ENCODE data around the gene THSD7B.

Gene THSD7B

DNA sequence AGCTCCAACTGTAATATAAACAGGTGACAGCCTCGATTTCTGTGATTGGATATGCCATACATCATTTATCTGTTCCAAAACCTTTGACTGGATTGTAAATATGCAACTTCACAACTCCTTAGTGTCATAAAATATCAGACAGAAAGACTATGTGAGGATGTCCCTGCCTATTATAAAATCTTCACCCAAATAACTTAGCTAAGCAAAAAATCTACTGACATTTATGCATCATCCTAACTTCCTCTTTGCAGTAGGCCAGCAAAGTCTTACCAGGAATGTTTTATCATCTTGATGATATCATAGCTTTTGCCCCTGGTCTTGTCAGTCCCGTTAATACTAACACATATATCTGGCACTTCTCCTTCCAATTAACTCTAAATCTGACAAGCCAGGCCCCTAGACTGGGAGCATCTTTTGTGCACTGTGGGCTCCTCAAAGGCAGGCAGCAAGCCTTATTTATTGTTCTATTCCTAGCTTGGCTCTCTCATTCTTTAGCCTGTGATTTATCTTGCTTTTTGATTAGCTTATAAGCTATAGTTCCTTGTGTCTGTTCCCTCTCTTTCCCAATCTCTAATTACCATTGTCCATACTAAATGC lies 842.5 kb downstream of the THSD7B start:
- Histone ChIP-seq H3K14ac (ENCODE audit: low read length in 2 of 2) (no peak overlapping the region), H2BK120ac (ENCODE audit: low read depth, low read length) (no peak overlapping the region), H2AFZ (ENCODE audit: low read depth, low read length) (no peak overlapping the region), H3K36me3 (ENCODE audit: control insufficient read depth in 1 of 2, insufficient read depth in 2 of 2, low read depth in 1 of 2, low read length in 2 of 2) (no peaks in the 10 kb centered on the region), H4K91ac (ENCODE audit: low read length) (no peak overlapping the region), H3K79me1 (replicated peaks; ENCODE audit: low read length, poor library complexity, severe bottlenecking) (no peaks in the 10 kb centered on the region), H2BK15ac (ENCODE audit: low read depth, poor library complexity, severe bottlenecking) (no peak overlapping the region), H4K8ac (ENCODE audit: low read length) (no peak overlapping the region), H2BK12ac (ENCODE audit: low read length in 2 of 2) (no peak overlapping the region), H2BK5ac (ENCODE audit: low read depth, low read length, poor library complexity, severe bottlenecking) (no peak overlapping the region), H3K4me2 (ENCODE audit: low read length, poor library complexity, severe bottlenecking) (no peak overlapping the region), H3K27me3 (ENCODE audit: control insufficient read depth in 1 of 2, insufficient read depth in 1 of 2, low read length in 2 of 2) (no peaks in the 10 kb centered on the region), H3K9me3 (ENCODE audit: control insufficient read depth, low read length) (peaks cover 3% of the 10 kb centered on the region), H3K9ac (ENCODE audit: low read length) (no peak overlapping the region), H3K4me1 (ENCODE audit: control insufficient read depth, insufficient read depth, low read depth, low read length) (no peaks in the 10 kb centered on the region), H3K18ac (ENCODE audit: low read depth in 1 of 2, low read length in 2 of 2) (no peak overlapping the region), H2AK5ac (ENCODE audit: low read length, severe bottlenecking) (no peak overlapping the region), H3K27ac (ENCODE audit: low read length, poor library complexity, severe bottlenecking) (no peak overlapping the region), H3K4me3 (ENCODE audit: insufficient read depth in 1 of 2, low read depth in 1 of 2, low read length in 2 of 2) (no peak overlapping the region), H3K4ac (ENCODE audit: low read depth in 1 of 2, low read length in 2 of 2) (no peak overlapping the region), H3K23ac (ENCODE audit: low read length in 2 of 2) (no peak overlapping the region)
- DNase-seq, result no peak
- WGBS, result 43% methylated on average over 2 of the region's 2 CpGs

DNA sequence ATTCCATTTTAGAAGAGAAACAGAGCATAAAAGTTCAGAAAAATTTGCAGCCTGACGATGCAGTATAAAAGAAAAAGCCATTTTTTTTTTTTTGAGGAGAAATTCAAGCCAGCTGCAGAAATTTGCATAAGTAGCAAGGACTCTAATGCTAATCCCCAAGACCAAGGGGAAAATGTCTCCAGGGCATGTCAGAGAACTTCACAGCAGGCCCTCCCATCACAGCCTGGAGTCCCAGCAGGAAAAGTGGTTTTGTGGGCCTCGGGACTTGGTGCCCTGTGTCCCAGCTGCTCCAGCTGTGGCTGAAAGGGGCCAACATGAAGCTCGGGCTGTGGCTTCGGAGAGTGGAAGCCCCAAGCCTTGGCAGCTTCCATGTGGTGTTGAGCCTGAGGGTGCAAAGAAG lies 873.6 kb downstream of the THSD7B start:
- Histone ChIP-seq H2BK5ac (ENCODE audit: low read depth, low read length, poor library complexity, severe bottlenecking) (no peak overlapping the region), H3K4me2 (ENCODE audit: low read length, poor library complexity, severe bottlenecking) (no peak overlapping the region), H3K18ac (ENCODE audit: low read depth in 1 of 2, low read length in 2 of 2) (no peak overlapping the region), H3K4me3 (ENCODE audit: insufficient read depth in 1 of 2, low read depth in 1 of 2, low read length in 2 of 2) (no peak overlapping the region), H3K9ac (ENCODE audit: low read length) (no peak overlapping the region), H2AK5ac (ENCODE audit: low read length, severe bottlenecking) (no peak overlapping the region), H3K4ac (ENCODE audit: low read depth in 1 of 2, low read length in 2 of 2) (no peak overlapping the region), H3K4me1 (ENCODE audit: control insufficient read depth, insufficient read depth, low read depth, low read length) (no peaks in the 10 kb centered on the region), H3K79me1 (replicated peaks; ENCODE audit: low read length, poor library complexity, severe bottlenecking) (no peaks in the 10 kb centered on the region), H4K91ac (ENCODE audit: low read length) (no peak overlapping the region), H3K14ac (ENCODE audit: low read length in 2 of 2) (no peak overlapping the region), H3K23ac (ENCODE audit: low read length in 2 of 2) (no peak overlapping the region), H3K36me3 (ENCODE audit: control insufficient read depth in 1 of 2, insufficient read depth in 2 of 2, low read depth in 1 of 2, low read length in 2 of 2) (no peaks in the 10 kb centered on the region), H2BK120ac (ENCODE audit: low read depth, low read length) (no peak overlapping the region), H2AFZ (ENCODE audit: low read depth, low read length) (no peak overlapping the region), H2BK12ac (ENCODE audit: low read length in 2 of 2) (no peak overlapping the region), H3K27ac (ENCODE audit: low read length, poor library complexity, severe bottlenecking) (no peak overlapping the region), H3K27me3 (ENCODE audit: control insufficient read depth in 1 of 2, insufficient read depth in 1 of 2, low read length in 2 of 2) (no peaks in the 10 kb centered on the region), H4K8ac (ENCODE audit: low read length) (no peak overlapping the region), H3K9me3 (ENCODE audit: control insufficient read depth, low read length) (no peaks in the 10 kb centered on the region), H2BK15ac (ENCODE audit: low read depth, poor library complexity, severe bottlenecking) (no peak overlapping the region)
- no peak for DNase-seq
- 74% methylated on average over 4 of the region's 4 CpGs for WGBS

GRCh38 chr2:137644731-137645130 lies 879.4 kb downstream of the THSD7B start:
- H3K4me1 ChIP-seq (ENCODE audit: control insufficient read depth, insufficient read depth, low read depth, low read length), result no peaks in the 10 kb centered on the region
- no peak overlapping the region for H3K4ac ChIP-seq (ENCODE audit: low read depth in 1 of 2, low read length in 2 of 2)
- WGBS, result 93% methylated on average over 2 of the region's 2 CpGs
- DNase-seq, result no peak
- no peaks in the 10 kb centered on the region for H3K36me3 ChIP-seq (ENCODE audit: control insufficient read depth in 1 of 2, insufficient read depth in 2 of 2, low read depth in 1 of 2, low read length in 2 of 2)
- H3K27ac ChIP-seq (ENCODE audit: low read length, poor library complexity, severe bottlenecking), result no peak overlapping the region
- H4K8ac ChIP-seq (ENCODE audit: low read length), result no peak overlapping the region
- H2BK15ac ChIP-seq (ENCODE audit: low read depth, poor library complexity, severe bottlenecking), result no peak overlapping the region
- no peaks in the 10 kb centered on the region for H3K79me1 ChIP-seq (replicated peaks; ENCODE audit: low read length, poor library complexity, severe bottlenecking)
- no peak overlapping the region for H3K23ac ChIP-seq (ENCODE audit: low read length in 2 of 2)
- no peak overlapping the region for H3K4me2 ChIP-seq (ENCODE audit: low read length, poor library complexity, severe bottlenecking)
- H3K4me3 ChIP-seq (ENCODE audit: insufficient read depth in 1 of 2, low read depth in 1 of 2, low read length in 2 of 2), result no peak overlapping the region
- H3K18ac ChIP-seq (ENCODE audit: low read depth in 1 of 2, low read length in 2 of 2), result no peak overlapping the region
- no peak overlapping the region for H2BK5ac ChIP-seq (ENCODE audit: low read depth, low read length, poor library complexity, severe bottlenecking)
- H3K9ac ChIP-seq (ENCODE audit: low read length), result no peak overlapping the region
- H2AFZ ChIP-seq (ENCODE audit: low read depth, low read length), result no peak overlapping the region
- no peak overlapping the region for H2BK12ac ChIP-seq (ENCODE audit: low read length in 2 of 2)
- no peaks in the 10 kb centered on the region for H3K9me3 ChIP-seq (ENCODE audit: control insufficient read depth, low read length)
- no peak overlapping the region for H4K91ac ChIP-seq (ENCODE audit: low read length)
- H2AK5ac ChIP-seq (ENCODE audit: low read length, severe bottlenecking), result no peak overlapping the region
- no peaks in the 10 kb centered on the region for H3K27me3 ChIP-seq (ENCODE audit: control insufficient read depth in 1 of 2, insufficient read depth in 1 of 2, low read length in 2 of 2)
- H3K14ac ChIP-seq (ENCODE audit: low read length in 2 of 2), result no peak overlapping the region
- H2BK120ac ChIP-seq (ENCODE audit: low read depth, low read length), result no peak overlapping the region

- no peak for DNase-seq
Measured at GRCh38 chr2:137654046-137654445, 888.7 kb downstream of the THSD7B start.

More at GRCh38 chr2:137654046-137654445, 888.7 kb downstream of the THSD7B start:
- H3K23ac ChIP-seq (ENCODE audit: low read length in 2 of 2), result no peak overlapping the region
- H3K36me3 ChIP-seq (ENCODE audit: control insufficient read depth in 1 of 2, insufficient read depth in 2 of 2, low read depth in 1 of 2, low read length in 2 of 2), result no peaks in the 10 kb centered on the region
- H2AK5ac ChIP-seq (ENCODE audit: low read length, severe bottlenecking), result no peak overlapping the region
- H3K4me2 ChIP-seq (ENCODE audit: low read length, poor library complexity, severe bottlenecking), result no peak overlapping the region
- no peak overlapping the region for H2BK5ac ChIP-seq (ENCODE audit: low read depth, low read length, poor library complexity, severe bottlenecking)
- no peaks in the 10 kb centered on the region for H3K79me1 ChIP-seq (replicated peaks; ENCODE audit: low read length, poor library complexity, severe bottlenecking)
- no peak overlapping the region for H2AFZ ChIP-seq (ENCODE audit: low read depth, low read length)
- no peak overlapping the region for H2BK12ac ChIP-seq (ENCODE audit: low read length in 2 of 2)
- H4K91ac ChIP-seq (ENCODE audit: low read length), result no peak overlapping the region
- H3K4me3 ChIP-seq (ENCODE audit: insufficient read depth in 1 of 2, low read depth in 1 of 2, low read length in 2 of 2), result no peak overlapping the region
- no peak overlapping the region for H3K14ac ChIP-seq (ENCODE audit: low read length in 2 of 2)
- no peaks in the 10 kb centered on the region for H3K9me3 ChIP-seq (ENCODE audit: control insufficient read depth, low read length)
- H3K9ac ChIP-seq (ENCODE audit: low read length), result no peak overlapping the region
- no peak overlapping the region for H2BK120ac ChIP-seq (ENCODE audit: low read depth, low read length)
- no peaks in the 10 kb centered on the region for H3K4me1 ChIP-seq (ENCODE audit: control insufficient read depth, insufficient read depth, low read depth, low read length)
- no peak overlapping the region for H3K18ac ChIP-seq (ENCODE audit: low read depth in 1 of 2, low read length in 2 of 2)
- H4K8ac ChIP-seq (ENCODE audit: low read length), result no peak overlapping the region
- no peak overlapping the region for H2BK15ac ChIP-seq (ENCODE audit: low read depth, poor library complexity, severe bottlenecking)
- no peak overlapping the region for H3K27ac ChIP-seq (ENCODE audit: low read length, poor library complexity, severe bottlenecking)
- H3K27me3 ChIP-seq (ENCODE audit: control insufficient read depth in 1 of 2, insufficient read depth in 1 of 2, low read length in 2 of 2), result no peaks in the 10 kb centered on the region
- no peak overlapping the region for H3K4ac ChIP-seq (ENCODE audit: low read depth in 1 of 2, low read length in 2 of 2)
- WGBS, result 71% methylated on average over 1 of the region's 2 CpGs

All from mesenchymal stem cell (in vitro differentiated cells and primary cell).